Neural cell (in vitro differentiated cells): ENCODE data around the gene POLR3B.

ENCODE experiments used
- CTCF ChIP-seq: fragments of 450-650 bp; IDR thresholded peaks from 2 replicates; pipeline ENCODE4 v1.5.1; 2014; ENCODE audit warnings: antibody characterized with exemption, mild to moderate bottlenecking, moderate library complexity; ENCODE audit not compliant: poor library complexity, severe bottlenecking
- EZH2 ChIP-seq: fragments of 200-600, 300-800 bp; shearing (Covaris generic), sonication (generic); IDR thresholded peaks from 2 replicates; pipeline ENCODE4 v1.6.1; 2014; ENCODE audit warnings: antibody characterized with exemption, low read length, borderline replicate concordance, mild to moderate bottlenecking; ENCODE audit not compliant: insufficient read depth, poor library complexity, severe bottlenecking
- MXI1 ChIP-seq: fragments of 450-650 bp; conservative IDR thresholded peaks from 2 replicates; pipeline ENCODE4 v1.6.1; 2014; ENCODE audit warnings: antibody characterized with exemption, mild to moderate bottlenecking; ENCODE audit not compliant: poor library complexity, severe bottlenecking
- POLR2AphosphoS5 ChIP-seq: IDR thresholded peaks from 2 replicates; pipeline ENCODE4 v1.6.1; 2012
- SMC3 ChIP-seq: fragments of 450-650 bp; conservative IDR thresholded peaks from 2 replicates; pipeline ENCODE4 v1.6.1; 2014; ENCODE audit warnings: antibody characterized with exemption, mild to moderate bottlenecking, moderate library complexity; ENCODE audit not compliant: poor library complexity

DNA sequence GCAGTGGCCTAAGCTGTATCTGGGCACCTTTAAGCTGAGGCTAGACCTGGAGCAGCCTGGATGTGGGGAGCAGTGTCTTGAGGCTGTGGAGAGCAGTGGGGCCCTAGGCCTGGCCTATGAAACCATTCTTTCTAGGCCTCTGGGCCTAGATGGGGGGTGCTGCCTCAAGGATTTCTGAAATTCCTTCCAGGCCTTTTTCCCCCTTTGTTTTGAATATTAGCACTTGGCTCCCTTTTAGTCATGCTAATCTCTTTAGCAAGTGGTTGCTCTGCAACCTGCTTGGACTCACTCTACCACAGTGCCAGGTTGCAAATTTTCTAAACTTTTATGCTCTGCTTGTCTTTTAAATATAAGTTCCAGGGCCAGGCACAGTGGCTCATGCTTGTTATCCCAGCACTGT lies 183.7 kb downstream of the POLR3B start:
- TF ChIP-seq MXI1 (no peak), EZH2 (no peak), CTCF (no peak), SMC3 (no peak), POLR2AphosphoS5 (no peak)
